OCI-LY3 (cell line): ENCODE measurements around the gene RASGRF2.

Source experiments
- H2AFZ ChIP-seq: fragments of 200-600, 300-600 bp; shearing (Covaris generic); 2 replicates; pipeline ENCODE4 v1.6.0; 2014; ENCODE audit warnings: antibody characterized with exemption, low read depth, low read length
- H3K27ac ChIP-seq: fragments of 200-600, 300-600 bp; sonication (generic); 2 replicates; pipeline ENCODE4 v1.5.1; 2014; ENCODE audit warnings: mild to moderate bottlenecking, low read length, moderate library complexity, mixed read lengths
- H3K27me3 ChIP-seq: fragments of 200-600, 300-600 bp; sonication (generic); 2 replicates; pipeline ENCODE4 v1.6.1; 2014; ENCODE audit warnings: low read depth, low read length, mixed read lengths
- H3K36me3 ChIP-seq: fragments of 200-600, 300-600 bp; sonication (generic); replicated peaks from 2 replicates; pipeline ENCODE3; 2014; ENCODE audit warnings: low read depth, low read length, mixed read lengths
- H3K4me1 ChIP-seq: fragments of 300-600, 200-600 bp; sonication (generic); 2 replicates; pipeline ENCODE4 v1.6.1; 2014; ENCODE audit warnings: low read length, mixed read lengths
- H3K4me2 ChIP-seq: fragments of 200-600, 300-600 bp; sonication (generic); 2 replicates; pipeline ENCODE4 v1.6.1; 2014; ENCODE audit warnings: low read length, mixed read lengths
- H3K4me3 ChIP-seq: fragments of 300-600, 200-600 bp; sonication (generic); 2 replicates; pipeline ENCODE4 v1.5.1; 2014; ENCODE audit warnings: antibody characterized with exemption, mild to moderate bottlenecking, low read length, moderate library complexity
- H3K79me2 ChIP-seq: fragments of 300-600, 200-600 bp; shearing (Covaris generic); 2 replicates; pipeline ENCODE4 v1.6.1; 2014; ENCODE audit warnings: mild to moderate bottlenecking, low read length, mixed read lengths
- H3K9ac ChIP-seq: fragments of 300-600, 200-600 bp; shearing (Covaris generic); 2 replicates; pipeline ENCODE4 v1.6.0; 2014; ENCODE audit warnings: mild to moderate bottlenecking, low read length, moderate library complexity
- H3K9me3 ChIP-seq: fragments of 200-600, 300-600 bp; shearing (Covaris generic); 2 replicates; pipeline ENCODE4 v1.6.1; 2014; ENCODE audit warnings: low read length, mixed read lengths; ENCODE audit not compliant: insufficient read depth
- H4K20me1 ChIP-seq: fragments of 200-600, 300-600 bp; sonication (generic); 2 replicates; pipeline ENCODE4 v1.6.1; 2016; ENCODE audit warnings: low read length, mixed read lengths; ENCODE audit not compliant: insufficient read depth
- EZH2phosphoT487 ChIP-seq: fragments of 200-600 bp; shearing (Covaris generic); IDR thresholded peaks from 2 replicates; pipeline ENCODE4 v1.6.1; 2018; ENCODE audit warnings: antibody characterized with exemption, mixed run types, low read depth
- TF ChIP-seq, protein P1 (sequence below): fragments of 200-600, 300-600 bp; sonication (generic); IDR thresholded peaks from 2 replicates; pipeline ENCODE4 v1.5.1; 2014; ENCODE audit warnings: antibody characterized with exemption, low read length, low read depth

Gene RASGRF2

DNA sequence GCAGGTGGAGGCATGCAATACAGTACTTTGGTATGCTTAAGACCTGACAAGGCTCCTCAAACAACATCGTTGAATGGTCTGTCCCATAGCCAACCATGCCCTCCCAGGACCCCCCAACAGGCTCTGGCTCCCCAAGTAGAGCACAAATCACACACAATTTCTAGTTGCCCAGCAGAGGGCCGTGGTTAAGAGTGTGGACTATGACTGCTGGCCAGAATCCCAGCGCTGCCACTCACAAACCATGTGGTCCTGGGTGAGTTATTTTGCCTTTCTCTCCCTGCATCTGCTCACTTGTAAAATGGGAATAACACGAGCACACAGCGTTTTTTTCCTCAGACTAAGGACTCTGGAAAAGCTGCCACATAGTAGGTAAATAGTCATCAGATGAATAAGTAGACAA lies 279.4 kb downstream of the RASGRF2 start:
- Histone ChIP-seq H3K4me3 (no peak overlapping the region), H3K9ac (no peak overlapping the region), H3K27me3 (no peaks in the 10 kb centered on the region), H3K79me2 (no peaks in the 10 kb centered on the region), H3K36me3 (no peaks in the 10 kb centered on the region), H4K20me1 (no peaks in the 10 kb centered on the region), H3K4me2 (no peak overlapping the region), H2AFZ (no peak overlapping the region), H3K9me3 (no peaks in the 10 kb centered on the region), H3K27ac (no peak overlapping the region), H3K4me1 (no peaks in the 10 kb centered on the region)
- no peak for TF ChIP-seq EZH2phosphoT487
- TF ChIP-seq, protein P1, sequence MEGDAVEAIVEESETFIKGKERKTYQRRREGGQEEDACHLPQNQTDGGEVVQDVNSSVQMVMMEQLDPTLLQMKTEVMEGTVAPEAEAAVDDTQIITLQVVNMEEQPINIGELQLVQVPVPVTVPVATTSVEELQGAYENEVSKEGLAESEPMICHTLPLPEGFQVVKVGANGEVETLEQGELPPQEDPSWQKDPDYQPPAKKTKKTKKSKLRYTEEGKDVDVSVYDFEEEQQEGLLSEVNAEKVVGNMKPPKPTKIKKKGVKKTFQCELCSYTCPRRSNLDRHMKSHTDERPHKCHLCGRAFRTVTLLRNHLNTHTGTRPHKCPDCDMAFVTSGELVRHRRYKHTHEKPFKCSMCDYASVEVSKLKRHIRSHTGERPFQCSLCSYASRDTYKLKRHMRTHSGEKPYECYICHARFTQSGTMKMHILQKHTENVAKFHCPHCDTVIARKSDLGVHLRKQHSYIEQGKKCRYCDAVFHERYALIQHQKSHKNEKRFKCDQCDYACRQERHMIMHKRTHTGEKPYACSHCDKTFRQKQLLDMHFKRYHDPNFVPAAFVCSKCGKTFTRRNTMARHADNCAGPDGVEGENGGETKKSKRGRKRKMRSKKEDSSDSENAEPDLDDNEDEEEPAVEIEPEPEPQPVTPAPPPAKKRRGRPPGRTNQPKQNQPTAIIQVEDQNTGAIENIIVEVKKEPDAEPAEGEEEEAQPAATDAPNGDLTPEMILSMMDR, result no peak

DNA sequence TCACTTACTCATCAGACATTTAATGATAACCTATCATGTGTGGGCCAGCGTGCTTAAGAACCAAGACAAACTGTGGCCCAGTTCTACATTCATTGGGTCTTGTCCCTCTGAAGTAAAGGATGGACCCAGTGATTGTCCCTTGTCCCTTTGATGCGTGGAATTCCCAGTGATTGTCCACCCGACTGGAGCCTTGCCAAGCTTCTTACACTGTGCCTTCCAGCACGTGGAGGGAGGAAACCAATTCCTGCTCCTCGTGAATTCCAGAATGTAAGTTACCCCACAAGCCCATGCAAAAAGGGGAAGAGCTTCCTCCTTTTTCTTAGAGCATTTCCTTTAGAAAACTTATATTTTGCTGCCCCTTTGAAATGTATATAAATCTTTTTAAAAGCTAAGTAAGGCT lies 280.8 kb downstream of the RASGRF2 start:
- H2AFZ ChIP-seq, result no peak overlapping the region
- no peak overlapping the region for H3K4me2 ChIP-seq
- no peaks in the 10 kb centered on the region for H4K20me1 ChIP-seq
- TF ChIP-seq EZH2phosphoT487, result no peak
- TF ChIP-seq, protein P1, result no peak
- H3K36me3 ChIP-seq, result no peaks in the 10 kb centered on the region
- H3K79me2 ChIP-seq, result no peaks in the 10 kb centered on the region
- H3K9me3 ChIP-seq, result no peaks in the 10 kb centered on the region
- no peaks in the 10 kb centered on the region for H3K4me1 ChIP-seq
- H3K27ac ChIP-seq, result no peak overlapping the region
- no peak overlapping the region for H3K9ac ChIP-seq
- no peaks in the 10 kb centered on the region for H3K27me3 ChIP-seq
- no peak overlapping the region for H3K4me3 ChIP-seq

DNA sequence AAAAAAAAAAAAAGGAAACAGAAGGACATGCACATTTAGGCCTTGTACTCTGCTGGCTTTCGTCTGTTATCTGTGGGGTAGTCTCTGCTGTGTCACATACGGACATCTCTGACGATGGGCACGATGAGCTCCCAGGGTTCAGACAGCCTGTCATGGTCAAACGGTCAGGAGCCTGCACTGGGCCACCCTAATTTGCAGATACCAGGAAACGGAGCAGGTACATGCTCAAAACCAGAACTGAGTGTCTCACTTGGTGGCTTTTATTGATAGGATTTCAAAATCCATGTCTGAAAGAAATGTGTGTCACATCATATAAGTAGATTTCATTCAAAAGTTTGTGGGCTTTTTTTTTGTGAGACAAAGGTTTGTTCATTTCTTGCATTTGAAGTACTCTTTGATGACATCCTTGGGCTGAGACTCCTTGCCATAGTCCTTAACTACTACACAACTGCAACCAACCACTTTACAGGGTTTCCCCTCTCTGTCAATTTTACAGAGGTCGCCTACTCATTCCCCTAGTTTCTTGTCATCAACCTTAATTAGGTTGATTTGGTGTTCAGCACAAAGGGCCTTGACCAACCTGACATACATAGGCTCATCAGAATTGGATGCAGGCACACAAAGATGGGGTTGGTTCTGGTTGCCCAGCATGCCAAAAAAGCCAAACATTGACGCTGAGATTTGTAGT lies 281.9 kb downstream of the RASGRF2 start:
- Histone ChIP-seq H3K79me2 (no peaks in the 10 kb centered on the region), H4K20me1 (no peaks in the 10 kb centered on the region), H3K4me1 (no peaks in the 10 kb centered on the region), H3K36me3 (no peaks in the 10 kb centered on the region), H3K4me3 (no peak overlapping the region), H3K9ac (no peak overlapping the region), H2AFZ (no peak overlapping the region), H3K9me3 (no peaks in the 10 kb centered on the region), H3K4me2 (no peak overlapping the region), H3K27me3 (no peaks in the 10 kb centered on the region), H3K27ac (no peak overlapping the region)
- no peak for TF ChIP-seq EZH2phosphoT487
- TF ChIP-seq, protein P1, result no peak

DNA sequence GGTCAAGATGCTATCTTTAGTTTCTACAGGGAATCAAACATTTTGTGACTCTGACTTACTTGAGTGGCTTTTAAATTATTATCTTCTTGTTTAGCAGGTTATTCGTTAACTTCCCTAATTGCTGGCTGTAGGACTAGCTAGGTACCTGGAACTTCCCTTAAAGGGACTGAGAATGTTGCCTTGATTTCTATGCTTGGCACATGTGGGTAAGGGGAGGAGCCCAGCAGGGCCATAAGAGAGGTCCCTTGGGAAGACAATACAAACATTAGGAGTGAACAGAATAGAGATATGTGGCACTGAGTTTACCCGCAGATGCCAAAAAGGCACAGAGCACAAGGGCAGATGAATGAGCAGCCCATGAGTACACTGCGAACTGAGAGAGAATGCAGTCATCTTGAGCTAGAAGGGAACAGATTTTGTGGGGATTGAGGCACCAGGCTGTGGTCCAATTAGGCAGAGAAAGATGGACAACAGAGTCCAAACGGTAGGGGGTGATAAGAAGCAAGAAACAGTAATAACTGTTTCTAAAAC lies 282.8 kb downstream of the RASGRF2 start:
- Histone ChIP-seq H3K27ac (no peak overlapping the region), H3K9me3 (no peaks in the 10 kb centered on the region), H3K9ac (no peak overlapping the region), H3K4me1 (no peaks in the 10 kb centered on the region), H3K36me3 (no peaks in the 10 kb centered on the region), H3K4me3 (no peak overlapping the region), H3K4me2 (no peak overlapping the region), H4K20me1 (no peaks in the 10 kb centered on the region), H3K79me2 (no peaks in the 10 kb centered on the region), H3K27me3 (no peaks in the 10 kb centered on the region), H2AFZ (no peak overlapping the region)
- no peak for TF ChIP-seq EZH2phosphoT487
- TF ChIP-seq, protein P1, result no peak
